Measurements from ENCODE around the gene PCYT1A.

DNA sequence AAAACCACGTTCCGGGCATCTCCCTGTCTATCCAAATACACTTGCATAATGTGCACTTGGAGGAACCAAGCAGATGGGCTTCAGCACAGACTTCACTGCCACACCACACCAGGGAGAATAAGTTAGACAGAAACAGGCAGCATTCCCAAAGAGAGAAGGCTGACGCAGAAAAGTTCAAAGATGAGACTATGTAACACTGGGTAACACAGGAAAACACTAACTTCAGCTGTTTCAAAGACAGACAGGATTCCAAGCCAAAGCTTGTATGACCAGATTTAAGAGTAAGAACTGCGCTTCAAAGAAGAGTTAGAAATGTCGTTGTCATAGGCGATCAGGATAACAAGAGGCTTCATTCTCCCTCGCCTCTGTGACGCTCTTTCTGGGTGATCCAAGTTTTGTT, 51.3 kb downstream of the PCYT1A start:
- TF ChIP-seq CTCF (IDR thresholded peaks at IDR 0.05) (no peak), POLR2A (IDR thresholded peaks at IDR 0.05) (no peak)
